NCI-H2081 (cell line): Measurements from ENCODE around the gene CELF1.
"Not testable (repeated sequence)": the region's sequence is repeated elsewhere in the genome, so short reads cannot be mapped to it uniquely, and the experiment has no call there.

Experiments used
- DNase-seq, 2 experiments: peaks; one replicate each; lab custom pipeline; 2025; lab: John Stamatoyannopoulos, UW

The CELF1 gene

GRCh38 chr11:47573321-47573720 is 20.4 kb upstream of the CELF1 start:
- no peak for DNase-seq

- DNase-seq, result no peak
Measured at GRCh38 chr11:47572715-47573255, 19.9 kb upstream of the CELF1 start.

DNA sequence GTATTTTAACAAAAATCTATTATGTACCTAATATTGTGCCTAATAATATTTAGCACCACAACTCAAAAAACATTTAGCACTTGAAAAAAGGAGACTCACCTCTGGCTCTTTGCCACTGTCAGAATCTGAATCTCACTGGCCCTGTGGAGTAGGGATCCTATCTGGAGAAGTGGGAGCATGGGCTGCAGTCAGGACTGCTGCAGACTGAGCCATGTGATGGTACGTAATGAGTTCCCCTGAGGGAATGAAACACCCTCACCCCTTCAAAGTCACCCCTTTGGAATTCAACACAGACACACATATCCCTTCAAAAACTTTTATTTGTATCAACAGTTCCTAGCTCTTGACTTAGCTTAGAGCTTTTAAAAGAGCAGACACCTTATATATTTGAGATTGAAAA is 19.0 kb upstream of the CELF1 start:
- DNase-seq, result no peak

- DNase-seq, result no peak
Measured at GRCh38 chr11:47571357-47571729, 18.4 kb upstream of the CELF1 start.

- DNase-seq, result no peak
Measured at GRCh38 chr11:47570651-47571356, 17.9 kb upstream of the CELF1 start.

- DNase-seq, result no peak
Measured at GRCh38 chr11:47569646-47570045, 16.7 kb upstream of the CELF1 start.

- no peak for DNase-seq
Measured at GRCh38 chr11:47566149-47566698, 13.3 kb upstream of the CELF1 start.

DNA sequence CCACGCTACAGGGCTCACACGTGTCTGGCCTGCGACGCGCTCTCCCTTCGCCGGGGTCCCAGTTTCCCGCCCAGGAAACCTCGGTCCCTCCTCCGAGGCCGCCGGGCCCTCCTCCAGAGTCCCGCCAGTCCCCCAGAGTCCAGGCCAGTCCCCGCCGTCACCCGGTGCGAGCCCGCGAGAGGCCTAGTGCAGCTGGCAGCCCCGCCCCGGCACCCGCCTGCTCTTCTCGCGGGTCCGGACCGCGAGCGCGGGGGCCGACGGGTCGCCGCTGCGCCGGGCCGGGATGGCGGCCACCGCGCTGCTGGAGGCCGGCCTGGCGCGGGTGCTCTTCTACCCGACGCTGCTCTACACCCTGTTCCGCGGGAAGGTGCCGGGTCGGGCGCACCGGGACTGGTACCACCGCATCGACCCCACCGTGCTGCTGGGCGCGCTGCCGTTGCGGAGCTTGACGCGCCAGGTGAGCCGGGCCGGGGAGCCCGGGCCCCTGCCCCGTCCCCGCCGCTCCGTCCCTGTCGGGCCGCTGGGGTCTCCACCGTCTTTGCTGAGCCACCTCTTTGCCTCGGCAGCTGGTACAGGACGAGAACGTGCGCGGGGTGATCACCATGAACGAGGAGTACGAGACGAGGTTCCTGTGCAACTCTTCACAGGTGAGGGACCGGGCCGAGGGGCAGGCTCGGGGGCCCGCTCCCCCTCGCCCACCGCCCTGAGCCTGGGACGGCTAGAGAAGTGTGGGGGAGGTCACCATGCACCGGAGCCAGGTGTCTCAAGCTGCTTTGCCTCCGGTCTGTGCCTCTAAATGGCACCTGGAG is 12.6 kb upstream of the CELF1 start, which contains the start of gene PTPMT1:
TSS of gene PTPMT1 (plus strand) at position 260 of the 809 bp plus-strand sequence. CDS start at position 284, 24 bp downstream.
- DNase-seq, result peak; percentile 70 to 74

- no peak for DNase-seq
Measured at GRCh38 chr11:47564933-47565339, 12.0 kb upstream of the CELF1 start.

DNA sequence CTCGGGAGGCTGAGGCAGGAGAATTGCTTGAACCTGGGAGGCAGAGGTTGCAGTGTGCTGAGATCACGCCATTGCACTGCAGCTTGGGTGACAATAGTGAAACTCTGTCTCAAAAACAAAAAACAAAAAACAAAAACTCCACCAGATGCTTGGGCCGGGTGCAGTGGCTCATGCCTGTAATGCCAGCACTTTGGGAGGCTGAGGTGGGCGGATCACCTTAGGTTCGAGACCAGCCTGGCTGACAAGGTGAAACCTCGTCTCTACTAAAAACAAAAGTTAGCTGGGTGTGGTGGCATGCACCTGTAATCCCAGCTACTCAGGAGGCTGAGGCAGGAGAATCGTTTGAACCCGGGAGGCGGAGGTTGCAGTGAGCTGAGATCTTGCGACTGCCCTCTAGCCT is 11.4 kb upstream of the CELF1 start:
- not testable (repeated sequence) for DNase-seq

DNA sequence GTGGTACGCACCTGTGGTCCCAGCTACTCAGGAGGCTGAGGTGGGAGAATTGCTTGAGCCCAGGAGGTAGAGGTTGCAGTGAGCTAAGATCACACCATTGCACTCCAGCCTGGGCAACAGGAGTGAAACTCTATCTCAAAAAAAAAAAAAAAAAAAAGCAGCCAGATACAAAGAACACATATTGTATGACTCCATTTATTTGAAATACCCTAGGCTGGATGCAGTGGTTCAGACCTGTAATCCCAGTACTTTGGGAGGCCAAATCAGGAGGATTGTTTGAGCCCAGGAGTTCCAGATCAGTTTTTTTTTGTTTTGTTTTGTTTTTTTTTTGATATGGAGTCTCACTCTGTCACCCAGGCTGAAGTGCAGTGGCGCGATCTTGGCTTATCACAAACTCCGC is 9.5 kb upstream of the CELF1 start:
- not testable (repeated sequence) for DNase-seq

GRCh38 chr11:47560426-47560825 is 7.5 kb upstream of the CELF1 start:
- DNase-seq, result no peak

- no peak for DNase-seq
Measured at GRCh38 chr11:47558695-47559094, 5.8 kb upstream of the CELF1 start.

DNA sequence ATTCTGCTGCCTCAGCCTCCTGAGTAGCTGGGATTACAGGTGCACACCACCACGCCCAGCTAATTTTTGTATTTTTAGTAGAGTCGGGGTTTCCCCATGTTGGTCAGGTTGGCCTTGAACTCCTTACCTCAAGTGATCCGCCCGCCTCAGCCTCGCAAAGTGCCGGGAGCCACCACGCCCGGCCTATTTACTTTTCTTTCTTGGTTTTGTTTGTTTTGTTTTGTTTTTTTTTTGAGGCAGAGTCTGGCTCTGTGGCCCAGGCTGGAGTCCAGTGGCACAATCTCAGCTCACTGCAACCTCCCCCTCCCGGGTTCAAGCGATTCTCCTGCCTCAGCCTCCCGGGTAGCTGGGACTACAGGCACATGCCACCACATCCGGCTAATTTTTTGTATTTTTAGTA is 4.1 kb upstream of the CELF1 start:
- not testable (repeated sequence) for DNase-seq

GRCh38 chr11:47553406-47553743 is 443 bp upstream of the CELF1 start:
- peak in 1 of 2 experiments; percentile 82 for DNase-seq

- peak in 1 of 2 experiments; percentile 37 for DNase-seq
Measured at GRCh38 chr11:47552056-47552565, 821 bp downstream of the CELF1 start.

GRCh38 chr11:47551086-47551485 is 1.8 kb downstream of the CELF1 start:
- peak in 1 of 2 experiments; percentile 20 for DNase-seq

GRCh38 chr11:47550288-47551047 is 2.5 kb downstream of the CELF1 start:
- no peak for DNase-seq

DNA sequence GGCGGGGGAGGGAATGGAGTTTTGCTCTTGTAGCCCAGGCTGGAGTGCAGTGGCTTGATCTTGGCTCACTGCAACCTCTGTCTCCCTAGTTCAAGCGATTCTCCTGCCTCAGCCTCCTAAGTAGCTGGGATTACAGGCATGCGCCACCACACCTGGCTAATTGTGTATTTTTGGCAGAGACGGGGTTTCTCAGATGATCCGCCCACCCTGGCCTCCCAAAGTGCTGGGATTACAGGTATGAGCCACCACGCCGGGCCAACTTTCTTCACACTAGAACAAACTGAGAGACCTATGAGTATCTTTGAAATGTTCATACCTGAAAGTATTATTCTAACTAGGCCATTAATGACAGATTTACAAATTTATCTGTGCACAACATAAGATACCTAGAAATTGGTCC is 6.7 kb downstream of the CELF1 start:
- DNase-seq, result not testable (repeated sequence)

- no peak for DNase-seq
Measured at GRCh38 chr11:47545298-47545697, 7.6 kb downstream of the CELF1 start.

- no peak for DNase-seq
Measured at GRCh38 chr11:47541070-47541469, 11.9 kb downstream of the CELF1 start.

- DNase-seq, result no peak
Measured at GRCh38 chr11:47539681-47540039, 13.3 kb downstream of the CELF1 start.
